Activated CD4-positive, alpha-beta T cell treated with anti-CD3 and anti-CD28 coated beads for 36 hours (primary cell): ENCODE data around the gene ZFTA. TPM values are rescaled to one million over a fixed set of nuclear protein-coding genes. Genes with fewer than 3 reads are reported as not detected.
"Not testable (repeated sequence)": the region's sequence is repeated elsewhere in the genome, so short reads cannot be mapped to it uniquely, and the experiment has no call there.

Source experiments
- ATAC-seq: fragments of 200-7000 bp; cut with Tn5 transposase; one replicate; pipeline ENCODE4 v1.10.0; 2021; ENCODE audit warnings: mild to moderate bottlenecking, moderate library complexity
- CTCF ChIA-PET: fragments of 350-600 bp; sonication (Branson Sonifier 250); formaldehyde crosslinking; loops from one replicate; lab custom pipeline; 2021; ENCODE audit warnings: antibody characterized with exemption; lab: Charles Lee
- POLR2A ChIA-PET: fragments of 350-600 bp; sonication (Branson Sonifier 250); formaldehyde crosslinking; loops from one replicate; lab custom pipeline; 2021; ENCODE audit warnings: antibody characterized with exemption, inconsistent platforms; lab: Charles Lee
- DNase-seq: peaks from one replicate; pipeline ENCODE4 v3.0.0-alpha.2; 2020
- H3K27ac Mint-ChIP-seq: one replicate; pipeline ENCODE4 v1.8.0; 2021; ENCODE audit warnings: mixed read lengths
- H3K27me3 Mint-ChIP-seq: one replicate; pipeline ENCODE4 v1.8.0; 2021; ENCODE audit warnings: mixed read lengths
- H3K36me3 Mint-ChIP-seq: one replicate; pipeline ENCODE4 v1.8.0; 2021; ENCODE audit warnings: low read depth, mixed read lengths
- H3K4me1 Mint-ChIP-seq: one replicate; pipeline ENCODE4 v1.8.0; 2021; ENCODE audit warnings: mixed read lengths
- H3K4me3 Mint-ChIP-seq: one replicate; pipeline ENCODE4 v1.8.0; 2021; ENCODE audit warnings: mild to moderate bottlenecking, moderate library complexity, mixed read lengths
- H3K9me3 Mint-ChIP-seq: one replicate; pipeline ENCODE4 v1.8.0; 2021; ENCODE audit warnings: low read depth, mixed read lengths
- intact Hi-C, 2 experiments: fragments of 100-400 bp; cut with DNase I in 1 of 2; cut with micrococcal nuclease in 1 of 2; formaldehyde crosslinking; loops; one replicate each; pipeline versions ENCODE4 v1.14.2 to v1.15.1; 2022 to 2024; cut with DNase I, micrococcal nuclease
- total RNA-seq, 2 experiments: library from RNA; stranded (reverse); gene quantifications; one replicate each; pipeline ENCODE4 v1.2.3, GENCODE V29; 2021

ZFTA gene
- 1 to 10 TPM; 1.5 to 1.7 TPM for total RNA-seq

- DNase-seq (peak; percentile 77), ATAC-seq (peak; percentile 58)
- Mint-ChIP-seq H3K27me3 (peaks cover 20% of the 10 kb centered on the region), H3K9me3 (no peaks in the 10 kb centered on the region), H3K27ac (peak within 1 kb of the TSS; percentile 78), H3K36me3 (no peaks in the 10 kb centered on the region), H3K4me3 (peak within 1 kb of the TSS; percentile 96), H3K4me1 (peaks cover 6% of the 10 kb centered on the region)
- ChIA-PET CTCF (interaction anchor here (0.5 to 2.0 kb wide), 11 partner anchors 11 to 536 kb away, joined by 3 to 6 read pairs (median 3); partner anchors contain the start of gene RCOR2), POLR2A (interaction anchor here (0.6 kb wide), 1 partner anchor 545 kb away, joined by 3 read pairs; no protein-coding TSS in a partner anchor)
- intact Hi-C loops, result loop anchor here (1.0 to 5.0 kb wide), 9 partner anchors 45 to 1784 kb away; partner anchors contain the start of genes CATSPERZ (in 1 of the 2), MACROD1 (in 1 of the 2), NAA40 (in 1 of the 2) and OTUB1 (in 1 of the 2)
These were observed at the start of gene ZFTA for GRCh38 chr11:63768237-63769041. Gene ZFTA, minus strand, starts transcription at chr11:63768775. Its CDS starts 153 bp downstream, at chr11:63768622.

DNA sequence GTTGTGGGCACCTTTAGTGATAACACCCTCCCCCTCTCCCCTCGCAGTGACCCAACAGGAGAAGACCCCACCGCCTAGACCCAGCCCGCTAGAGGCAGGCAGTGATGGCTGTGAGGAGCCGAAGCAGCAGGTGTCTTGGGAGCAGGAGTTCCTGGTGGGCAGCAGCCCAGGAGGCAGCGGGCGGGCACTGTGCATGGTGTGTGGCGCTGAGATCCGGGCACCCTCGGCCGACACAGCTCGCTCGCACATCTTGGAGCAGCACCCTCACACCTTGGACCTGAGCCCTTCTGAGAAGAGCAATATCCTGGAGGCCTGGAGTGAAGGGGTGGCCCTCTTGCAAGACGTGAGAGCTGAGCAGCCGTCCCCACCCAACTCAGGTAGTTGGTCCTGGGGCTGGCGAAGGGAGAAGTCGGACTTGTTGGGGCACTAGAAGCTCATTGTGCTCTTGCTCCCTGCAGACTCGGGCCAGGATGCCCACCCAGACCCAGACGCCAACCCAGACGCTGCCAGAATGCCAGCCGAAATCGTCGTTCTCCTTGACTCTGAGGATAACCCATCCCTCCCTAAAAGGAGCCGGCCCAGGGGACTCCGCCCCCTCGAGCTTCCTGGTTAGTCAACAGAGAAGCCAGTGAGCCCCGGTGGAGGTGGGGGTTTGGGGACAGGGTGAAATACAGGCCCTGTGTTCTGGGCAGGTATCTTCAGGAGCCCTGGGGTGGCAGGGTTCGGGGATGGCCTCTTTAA lies 49.4 kb upstream of the ZFTA start:
- ATAC-seq, result no peak
- no peak overlapping the region for H3K4me3 Mint-ChIP-seq
- no peak for DNase-seq
- H3K36me3 Mint-ChIP-seq, result peaks cover 52% of the 10 kb centered on the region
- no peak overlapping the region for H3K27ac Mint-ChIP-seq
- H3K27me3 Mint-ChIP-seq, result no peaks in the 10 kb centered on the region
- no peaks in the 10 kb centered on the region for H3K9me3 Mint-ChIP-seq
- POLR2A ChIA-PET, result no interaction called here
- intact Hi-C loops, result no loop called here
- CTCF ChIA-PET, result no interaction called here
- peaks cover 16% of the 10 kb centered on the region for H3K4me1 Mint-ChIP-seq

DNA sequence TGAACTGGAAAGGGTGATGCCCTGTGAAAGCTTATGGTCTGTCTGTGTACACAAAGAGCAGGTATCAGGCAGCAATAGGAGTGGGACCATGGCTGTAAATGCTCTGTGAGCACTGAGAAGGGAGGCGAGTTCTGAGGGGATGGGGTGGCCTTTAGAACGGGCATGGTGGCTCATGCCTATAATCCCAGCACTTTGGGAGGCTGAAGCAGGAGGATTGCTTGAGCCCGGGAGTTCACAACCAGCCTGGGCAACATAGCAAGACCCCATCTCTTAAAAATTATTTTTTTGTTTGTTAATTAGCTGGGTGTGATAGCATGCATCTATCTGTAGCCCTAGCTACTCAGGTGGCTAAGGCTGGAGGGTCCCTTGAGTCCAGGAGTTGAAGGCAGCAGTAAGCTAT lies 48.2 kb upstream of the ZFTA start:
- Mint-ChIP-seq H3K27ac (no peak overlapping the region), H3K4me3 (no peak overlapping the region), H3K27me3 (no peaks in the 10 kb centered on the region), H3K9me3 (no peaks in the 10 kb centered on the region), H3K36me3 (peaks cover 46% of the 10 kb centered on the region), H3K4me1 (peaks cover 21% of the 10 kb centered on the region)
- ChIA-PET POLR2A (interaction anchor here (0.6 kb wide), 1 partner anchor 516 kb away, joined by 3 read pairs; no protein-coding TSS in a partner anchor), CTCF (interaction anchor here (0.7 to 0.9 kb wide), 2 partner anchors 56 to 128 kb away, joined by 3 read pairs; no protein-coding TSS in a partner anchor)
- DNase-seq (no peak), ATAC-seq (no peak)
- intact Hi-C loops, result no loop called here

- peaks cover 21% of the 10 kb centered on the region for H3K4me1 Mint-ChIP-seq
- ChIA-PET POLR2A (no interaction called here), CTCF (interaction anchor here (0.7 to 0.9 kb wide), 2 partner anchors 56 to 127 kb away, joined by 3 read pairs; no protein-coding TSS in a partner anchor)
- H3K4me3 Mint-ChIP-seq, result no peak overlapping the region
- DNase-seq, result no peak
- H3K36me3 Mint-ChIP-seq, result peaks cover 40% of the 10 kb centered on the region
- no peak overlapping the region for H3K27ac Mint-ChIP-seq
- ATAC-seq, result no peak
- H3K27me3 Mint-ChIP-seq, result no peaks in the 10 kb centered on the region
- no peaks in the 10 kb centered on the region for H3K9me3 Mint-ChIP-seq
- intact Hi-C loops, result no loop called here
These were observed 47.6 kb upstream of the ZFTA start for GRCh38 chr11:63816166-63816565.

GRCh38 chr11:63814383-63814736 lies 45.8 kb upstream of the ZFTA start:
- no peak overlapping the region for H3K27ac Mint-ChIP-seq
- intact Hi-C loops, result loop anchor here in 1 of 2 experiments (5.0 kb wide), 1 partner anchor 42 kb away; no protein-coding TSS in a partner anchor
- POLR2A ChIA-PET, result interaction anchor here (0.7 kb wide), 1 partner anchor 166 kb away, joined by 3 read pairs; no protein-coding TSS in a partner anchor

DNA sequence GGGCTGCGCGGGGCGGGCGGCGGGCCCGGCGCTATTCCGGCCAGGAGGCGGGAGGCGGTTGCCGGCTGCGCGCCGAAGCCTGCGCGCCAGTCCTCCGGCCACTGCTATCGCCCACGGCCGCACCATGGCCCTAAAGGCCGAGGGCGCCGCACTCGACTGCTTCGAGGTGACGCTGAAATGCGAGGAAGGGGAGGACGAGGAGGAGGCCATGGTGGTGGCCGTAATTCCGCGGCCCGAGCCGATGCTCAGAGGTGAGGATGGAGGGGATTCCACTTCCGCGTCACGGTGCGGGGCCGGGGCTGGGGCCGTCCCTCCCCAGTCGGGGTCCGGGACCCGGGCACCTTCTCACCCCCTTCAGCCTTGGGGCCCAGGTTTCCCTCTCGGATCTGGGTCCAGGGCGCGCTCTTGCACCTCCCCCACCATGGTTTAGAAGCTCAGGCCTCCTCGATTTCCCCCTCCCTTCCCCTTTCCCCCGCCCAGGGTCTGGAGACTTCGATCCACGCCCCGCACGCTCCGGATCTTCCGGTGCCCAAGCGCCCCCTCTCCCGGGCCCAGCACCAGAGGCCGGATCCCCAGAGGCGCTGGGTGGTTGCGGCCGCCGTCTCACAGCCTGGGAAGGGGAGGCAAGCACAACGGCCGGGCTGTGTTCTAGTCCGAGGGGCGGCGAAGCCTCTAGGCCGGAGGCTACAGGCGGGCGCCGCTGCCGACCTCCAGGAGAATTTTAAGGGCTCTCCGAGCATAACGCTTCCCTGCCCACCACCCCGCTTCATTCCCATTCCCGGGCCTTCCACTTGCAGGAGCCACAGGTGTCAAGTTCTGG lies 45.2 kb upstream of the ZFTA start:
- H3K4me1 Mint-ChIP-seq, result peaks cover 21% of the 10 kb centered on the region
- no peaks in the 10 kb centered on the region for H3K9me3 Mint-ChIP-seq
- H3K36me3 Mint-ChIP-seq, result peaks cover 26% of the 10 kb centered on the region
- ChIA-PET CTCF (interaction anchor here (0.7 to 1.1 kb wide), 2 partner anchors 24 to 57 kb away, joined by 3 to 8 read pairs; no protein-coding TSS in a partner anchor), POLR2A (interaction anchor here (0.7 kb wide), 1 partner anchor 166 kb away, joined by 3 read pairs; no protein-coding TSS in a partner anchor)
- H3K27me3 Mint-ChIP-seq, result no peaks in the 10 kb centered on the region
- intact Hi-C loops, result loop anchor here (1.0 to 5.0 kb wide), 6 partner anchors 25 to 161 kb away; partner anchors contain the start of genes COX8A (in 1 of the 2), RTN3 (in 1 of the 2) and ZFTA (in 1 of the 2)
- DNase-seq (peak; percentile 59), ATAC-seq (peak; percentile 45)
- H3K27ac Mint-ChIP-seq, result no peak overlapping the region
- peak overlapping the region; percentile 77 for H3K4me3 Mint-ChIP-seq

More at GRCh38 chr11:63814383-63814736, 45.8 kb upstream of the ZFTA start:
- DNase-seq (no peak), ATAC-seq (no peak)
- peaks cover 28% of the 10 kb centered on the region for H3K36me3 Mint-ChIP-seq
- H3K4me1 Mint-ChIP-seq, result peaks cover 21% of the 10 kb centered on the region
- CTCF ChIA-PET, result interaction anchor here (0.7 to 1.1 kb wide), 2 partner anchors 24 to 57 kb away, joined by 3 to 8 read pairs; no protein-coding TSS in a partner anchor
- H3K27me3 Mint-ChIP-seq, result no peaks in the 10 kb centered on the region
- H3K9me3 Mint-ChIP-seq, result no peaks in the 10 kb centered on the region
- H3K4me3 Mint-ChIP-seq, result peak overlapping the region; percentile 77

DNA sequence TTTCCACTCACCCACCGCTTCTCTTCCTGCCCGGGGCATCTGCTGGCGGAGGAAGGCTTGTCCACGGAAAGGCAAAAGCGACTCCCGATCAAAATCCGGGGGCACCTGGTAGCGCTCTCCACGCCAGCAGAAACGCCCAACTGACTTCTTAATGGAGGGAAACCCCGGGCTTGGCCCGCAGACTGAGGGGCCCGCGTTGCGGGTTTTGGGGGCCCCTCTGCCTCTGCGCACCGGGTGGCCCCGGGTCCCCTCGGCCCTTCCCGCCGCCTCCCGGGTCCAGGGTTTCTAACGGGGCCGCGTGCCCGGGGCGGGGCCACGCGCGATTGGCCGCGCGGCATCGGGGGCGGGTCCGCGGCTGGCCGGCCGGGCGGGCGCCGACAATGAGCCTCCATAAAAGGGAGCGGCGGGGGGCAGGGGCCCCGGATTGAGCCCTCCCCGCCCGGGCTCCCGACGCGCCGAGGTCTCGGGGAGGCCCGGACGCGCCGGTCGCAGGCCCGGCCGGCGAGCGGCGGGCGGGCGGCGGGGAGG lies 44.5 kb upstream of the ZFTA start, which contains the start of gene SPINDOC:
Gene SPINDOC (plus strand): TSS at position 422 of the 528 bp plus-strand sequence. CDS start 231 bp downstream, outside the sequence.
- Mint-ChIP-seq H3K27me3 (no peaks in the 10 kb centered on the region), H3K4me3 (peak within 1 kb of the TSS; percentile 77), H3K36me3 (peaks cover 21% of the 10 kb centered on the region), H3K4me1 (peaks cover 21% of the 10 kb centered on the region), H3K27ac (no peak within 1 kb of the TSS), H3K9me3 (no peaks in the 10 kb centered on the region)
- peak; percentile 91 for ATAC-seq
- intact Hi-C loops, result loop anchor here (1.0 to 5.0 kb wide), 6 partner anchors 25 to 161 kb away; partner anchors contain the start of genes COX8A (in 1 of the 2), RTN3 (in 1 of the 2) and ZFTA (in 1 of the 2)
- peak; percentile 80 for DNase-seq
- ChIA-PET POLR2A (no interaction called here), CTCF (interaction anchor here (1.0 to 1.1 kb wide), 3 partner anchors 25 to 88 kb away, joined by 3 to 8 read pairs (median 4); partner anchors contain the start of gene MARK2)

- Mint-ChIP-seq H3K9me3 (no peaks in the 10 kb centered on the region), H3K4me3 (no peak overlapping the region), H3K4me1 (peaks cover 21% of the 10 kb centered on the region), H3K27me3 (no peaks in the 10 kb centered on the region), H3K27ac (no peak overlapping the region), H3K36me3 (peaks cover 14% of the 10 kb centered on the region)
- DNase-seq (no peak), ATAC-seq (no peak)
- intact Hi-C loops, result loop anchor here in 1 of 2 experiments (5.0 kb wide), 1 partner anchor 39 kb away; no protein-coding TSS in a partner anchor
- ChIA-PET POLR2A (interaction anchor here (0.6 kb wide), 1 partner anchor 190 kb away, joined by 3 read pairs; no protein-coding TSS in a partner anchor), CTCF (no interaction called here)
These were observed 42.9 kb upstream of the ZFTA start for GRCh38 chr11:63811522-63811921.

- H3K4me3 Mint-ChIP-seq, ATAC-seq, H3K9me3 Mint-ChIP-seq, H3K36me3 Mint-ChIP-seq, H3K27ac Mint-ChIP-seq, POLR2A ChIA-PET, H3K27me3 Mint-ChIP-seq, DNase-seq: not testable (repeated sequence)
- intact Hi-C loops, result loop anchor here in 1 of 2 experiments (5.0 kb wide), 1 partner anchor 38 kb away; no protein-coding TSS in a partner anchor
- CTCF ChIA-PET, result interaction anchor here (0.5 kb wide), 1 partner anchor 554 kb away, joined by 3 read pairs; no protein-coding TSS in a partner anchor
- H3K4me1 Mint-ChIP-seq, result peaks cover 17% of the 10 kb centered on the region
These were observed 41.8 kb upstream of the ZFTA start for GRCh38 chr11:63810383-63810782.
